ENCODE data around the gene CSRP3. TPM values are rescaled to one million over a fixed set of nuclear protein-coding genes. Genes with fewer than 3 reads are reported as not detected.

The CSRP3 gene
- 100 to 1,000 TPM; 323 to 912 (median 645) TPM for polyA plus RNA-seq (ENCODE audit: insufficient read length in 10 of 10)
- long read RNA-seq, donor 1, transcript CSRP3-201 (6 exons, 971 nt) = major isoform, 343 of 501 reads
- long read RNA-seq, donor 1, transcript CSRP3-204 (4 exons, 890 nt) = minor isoform, 8 of 501 reads
- long read RNA-seq, donor 1, partial matches to known transcripts = 143 of 501 reads
- long read RNA-seq, donor 1, other reads (novel, unspliced or antisense) = 5 of 501 reads
- long read RNA-seq, donor 2, transcript CSRP3-204 (4 exons, 890 nt) = minor isoform, 8 of 475 reads
- long read RNA-seq, donor 2, transcript CSRP3-206 (5 exons, 735 nt) = minor isoform, 7 of 475 reads
- long read RNA-seq, donor 2, transcript CSRP3-201 (6 exons, 971 nt) = major isoform, 302 of 475 reads
- long read RNA-seq, donor 2, partial matches to known transcripts = 146 of 475 reads
- long read RNA-seq, donor 2, other reads (novel, unspliced or antisense) = 11 of 475 reads
- long read RNA-seq, donor 3 = 0 reads
- long read RNA-seq, donor 4, transcript CSRP3-201 (6 exons, 971 nt) = major isoform, 173 of 278 reads
- long read RNA-seq, donor 4, partial matches to known transcripts = 90 of 278 reads
- long read RNA-seq, donor 4, other reads (novel, unspliced or antisense) = 10 of 278 reads
- long read RNA-seq, donor 5, transcript CSRP3-204 (4 exons, 890 nt) = minor isoform, 8 of 433 reads
- long read RNA-seq, donor 5, transcript CSRP3-201 (6 exons, 971 nt) = major isoform, 282 of 433 reads
- long read RNA-seq, donor 5, transcript CSRP3-206 (5 exons, 735 nt) = minor isoform, 10 of 433 reads
- long read RNA-seq, donor 5, partial matches to known transcripts = 132 of 433 reads
- long read RNA-seq, donor 5, other reads (novel, unspliced or antisense) = 0 of 433 reads
- long read RNA-seq, donor 6, transcript CSRP3-206 (5 exons, 735 nt) = minor isoform, 7 of 587 reads
- long read RNA-seq, donor 6, transcript CSRP3-201 (6 exons, 971 nt) = major isoform, 339 of 587 reads
- long read RNA-seq, donor 6, transcript CSRP3-204 (4 exons, 890 nt) = minor isoform, 6 of 587 reads
- long read RNA-seq, donor 6, partial matches to known transcripts = 219 of 587 reads
- long read RNA-seq, donor 6, other reads (novel, unspliced or antisense) = 16 of 587 reads
- long read RNA-seq, donor 7, transcript CSRP3-201 (6 exons, 971 nt) = major isoform, 98 of 179 reads
- long read RNA-seq, donor 7, partial matches to known transcripts = 78 of 179 reads
- long read RNA-seq, donor 7, other reads (novel, unspliced or antisense) = 0 of 179 reads
- long read RNA-seq, donor 8, transcript CSRP3-201 (6 exons, 971 nt) = major isoform, 87 of 139 reads
- long read RNA-seq, donor 8, partial matches to known transcripts = 47 of 139 reads
- long read RNA-seq, donor 8, other reads (novel, unspliced or antisense) = 0 of 139 reads
- long read RNA-seq, donor 9, transcript CSRP3-201 (6 exons, 971 nt) = major isoform, 34 of 47 reads
- long read RNA-seq, donor 9, partial matches to known transcripts = 11 of 47 reads
- long read RNA-seq, donor 9, other reads (novel, unspliced or antisense) = 0 of 47 reads

- peak; percentile 23 to 59 (median 47) for DNase-seq
Measured at GRCh38 chr11:19201737-19202605, at the start of gene CSRP3. TSS of gene CSRP3 (minus strand) at chr11:19201983. CDS start at chr11:19192448, 9,535 bp downstream.

DNA sequence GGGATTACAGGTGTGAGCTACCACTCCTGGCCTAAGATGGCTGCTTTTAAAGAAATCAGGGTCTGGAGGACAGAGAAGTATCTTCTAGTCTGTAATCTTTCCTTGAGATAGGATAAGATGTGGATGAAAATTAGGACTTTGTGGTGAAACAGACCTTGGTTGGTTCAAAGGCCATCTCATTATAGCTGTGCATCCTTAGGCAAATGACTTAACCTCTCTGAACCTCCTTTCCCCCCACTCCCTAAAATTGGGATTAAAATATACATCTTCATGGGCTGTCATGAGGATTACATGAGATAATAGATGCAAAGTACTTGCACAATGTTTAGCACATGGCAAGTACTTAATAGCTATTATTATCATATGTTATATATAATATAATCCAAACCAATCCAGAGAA is 49.8 kb upstream of the CSRP3 start:
- no peak for DNase-seq

DNA sequence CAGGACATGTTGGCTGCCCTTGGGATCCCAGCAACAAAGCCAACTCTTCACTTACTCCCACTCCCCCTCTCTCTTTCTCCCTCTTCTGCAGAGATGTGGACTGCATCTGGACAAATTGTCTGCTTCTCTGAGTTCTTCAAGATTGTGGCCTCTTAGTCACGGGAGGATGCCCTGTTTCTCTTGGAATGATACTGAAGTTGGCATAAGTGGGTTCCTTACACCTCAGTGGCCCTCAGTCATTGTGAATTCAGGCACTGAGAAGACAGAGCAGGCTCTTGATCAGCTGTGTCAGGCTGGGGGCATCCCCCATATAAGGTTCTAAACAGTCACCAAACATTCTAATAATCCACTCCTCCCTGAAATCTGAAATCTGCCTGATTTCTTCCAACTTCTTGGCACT is 45.0 kb upstream of the CSRP3 start:
- no peak for DNase-seq

DNA sequence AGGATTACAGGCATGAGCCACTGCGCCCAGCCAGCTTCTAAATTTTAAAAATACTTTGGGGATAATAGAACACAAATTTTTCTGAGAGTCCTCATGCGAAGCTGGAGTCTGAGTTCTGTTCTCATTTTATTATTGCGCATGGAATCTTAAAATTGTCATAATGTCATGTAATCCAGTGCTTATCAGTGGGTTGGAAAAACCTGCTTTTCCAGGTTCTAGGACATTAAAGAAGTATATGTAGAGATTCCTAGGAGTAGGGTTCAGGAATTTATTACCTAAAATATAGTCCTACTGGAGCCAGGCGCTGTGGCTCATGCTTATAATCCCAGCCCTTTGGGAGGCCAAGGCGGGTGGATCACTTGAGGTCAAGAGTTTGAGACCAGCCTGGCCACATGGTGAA is 43.6 kb upstream of the CSRP3 start:
- no peak for DNase-seq

- no peak for DNase-seq
Measured at GRCh38 chr11:19244621-19245020, 42.8 kb upstream of the CSRP3 start.

DNA sequence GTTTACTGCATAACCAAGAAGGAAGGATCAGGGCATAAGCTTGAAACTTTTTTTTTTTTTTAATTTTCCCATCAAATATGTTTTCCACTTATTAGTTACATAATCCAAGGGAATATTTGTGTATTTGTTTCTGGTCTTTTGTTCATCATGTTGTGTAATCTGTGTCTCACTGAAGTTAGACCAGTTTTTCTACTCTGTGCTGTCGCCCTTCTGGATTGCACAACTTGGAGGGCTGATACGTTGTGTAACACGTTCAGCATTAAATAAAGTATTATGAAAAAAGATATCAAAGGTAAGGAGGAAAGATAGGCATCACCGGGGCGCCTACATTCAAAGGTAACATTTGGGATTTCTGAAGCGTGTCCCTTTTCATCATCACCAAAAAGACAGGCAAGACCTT is 42.3 kb upstream of the CSRP3 start:
- DNase-seq = no peak

GRCh38 chr11:19243613-19244012 is 41.8 kb upstream of the CSRP3 start:
- DNase-seq = no peak

DNA sequence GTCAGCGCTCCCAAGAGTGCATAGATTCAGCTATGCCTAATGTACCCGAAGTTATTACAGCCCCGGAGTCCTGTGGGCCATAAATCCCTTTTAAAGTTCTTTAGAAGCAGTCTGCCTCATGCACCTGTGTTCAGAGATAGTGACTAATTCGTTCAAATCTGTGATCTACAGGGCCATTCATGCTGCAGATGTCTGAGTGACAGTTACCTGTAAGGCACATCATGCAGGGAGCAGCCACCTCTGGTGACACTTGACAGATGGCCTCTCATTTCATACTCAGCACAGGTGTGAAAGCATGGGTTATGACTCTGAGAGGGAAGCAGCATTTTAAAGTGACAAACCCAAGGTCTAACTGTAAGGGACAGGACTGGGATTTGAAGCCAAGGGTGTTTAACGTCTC is 41.4 kb upstream of the CSRP3 start:
- DNase-seq = no peak

GRCh38 chr11:19242179-19242932 is 40.6 kb upstream of the CSRP3 start:
- DNase-seq = peak in 1 of 3 donors; percentile 32

DNA sequence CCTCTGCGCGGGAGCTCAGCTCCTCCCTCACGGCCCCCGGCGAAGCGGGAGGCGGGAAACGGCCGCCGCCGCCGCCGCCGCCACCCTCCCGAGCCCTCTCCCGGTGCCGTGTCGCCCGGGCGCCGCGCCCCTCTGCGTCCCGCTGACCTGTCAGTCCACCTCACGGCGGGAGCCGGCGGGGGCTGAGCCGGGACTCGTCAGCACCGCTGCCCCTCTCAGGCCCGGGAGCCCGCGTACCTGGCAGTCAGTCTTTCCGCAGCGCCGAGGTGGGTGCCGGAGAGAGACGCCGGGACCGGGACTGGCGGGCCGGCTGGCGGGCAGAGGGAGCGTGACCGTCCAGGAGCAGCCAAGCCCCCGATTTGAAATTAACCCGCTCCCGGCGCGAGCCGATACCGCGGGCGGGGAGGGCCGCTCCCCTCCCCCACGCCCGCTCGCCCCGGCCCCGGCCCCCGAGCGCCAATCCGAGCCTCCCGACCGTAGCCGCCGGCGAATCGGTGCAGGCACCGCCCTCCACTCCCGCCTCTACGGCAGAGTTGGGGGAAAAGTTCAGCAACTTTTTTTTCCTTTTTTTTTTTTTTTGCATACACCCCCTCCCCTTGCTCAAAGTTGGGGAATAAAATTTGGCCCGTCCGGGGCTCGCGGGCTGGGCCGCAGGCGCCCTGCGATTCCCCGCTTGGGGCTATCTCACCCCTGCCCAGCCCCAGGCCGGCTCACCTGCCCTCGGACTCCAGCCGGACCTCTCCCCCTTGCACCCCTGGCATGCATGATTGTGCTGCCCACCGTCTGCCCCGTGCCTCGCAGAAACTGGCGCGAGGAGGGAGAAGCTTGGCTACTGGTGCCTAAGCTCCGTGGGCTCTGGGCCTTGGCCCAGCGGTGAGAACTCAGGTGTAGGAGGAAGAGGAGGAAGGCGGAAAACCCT is 39.7 kb upstream of the CSRP3 start:
- peak in 1 of 3 donors; percentile 59 for DNase-seq

GRCh38 chr11:19240420-19241259 is 38.9 kb upstream of the CSRP3 start, which contains the start of gene E2F8:
TSS of gene E2F8 (minus strand) at chr11:19240945. CDS start at chr11:19240121, 824 bp downstream.
- peak; percentile 95 to 98 (median 96) for DNase-seq

DNA sequence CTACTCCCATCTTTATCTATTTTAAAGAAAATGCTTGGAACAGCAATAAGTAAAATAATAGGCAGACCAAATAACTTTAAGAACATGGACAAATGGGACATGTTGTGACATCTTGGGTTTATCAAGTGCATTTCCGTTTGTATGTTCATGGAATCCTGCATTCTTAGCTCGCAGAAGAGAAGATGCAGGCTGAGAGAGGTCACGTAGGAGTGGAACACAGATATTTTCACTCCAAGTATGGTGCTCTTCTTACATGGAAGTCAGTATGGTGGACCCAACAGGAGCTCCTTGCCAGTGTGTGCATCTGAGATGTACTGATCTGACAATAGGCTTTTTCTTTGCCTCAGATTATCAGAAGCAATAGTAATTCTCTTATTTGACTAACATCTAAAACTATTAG is 37.3 kb upstream of the CSRP3 start:
- no peak for DNase-seq

GRCh38 chr11:19237813-19238212 is 36.0 kb upstream of the CSRP3 start:
- peak in 1 of 3 donors; percentile 31 for DNase-seq

DNA sequence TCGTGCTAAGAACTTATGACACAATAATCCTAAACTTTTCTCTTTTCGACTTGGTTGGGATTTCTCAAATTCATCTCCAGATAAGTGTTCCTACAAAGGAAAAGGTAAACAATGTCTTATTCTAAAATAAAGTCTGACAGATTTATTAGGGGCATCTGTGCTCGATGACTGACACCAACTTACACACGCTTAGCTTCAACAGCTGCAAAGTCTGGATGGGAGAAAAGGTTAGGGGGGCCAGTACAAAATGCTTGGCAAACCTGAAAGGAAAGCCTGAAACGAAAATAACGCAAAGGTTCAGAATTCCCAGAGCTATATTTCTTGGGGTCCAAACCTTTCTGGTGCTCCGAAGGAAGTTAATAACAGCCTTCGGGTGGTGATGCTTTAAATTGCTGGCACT is 35.6 kb upstream of the CSRP3 start:
- DNase-seq = peak in 1 of 3 donors; percentile 45

DNA sequence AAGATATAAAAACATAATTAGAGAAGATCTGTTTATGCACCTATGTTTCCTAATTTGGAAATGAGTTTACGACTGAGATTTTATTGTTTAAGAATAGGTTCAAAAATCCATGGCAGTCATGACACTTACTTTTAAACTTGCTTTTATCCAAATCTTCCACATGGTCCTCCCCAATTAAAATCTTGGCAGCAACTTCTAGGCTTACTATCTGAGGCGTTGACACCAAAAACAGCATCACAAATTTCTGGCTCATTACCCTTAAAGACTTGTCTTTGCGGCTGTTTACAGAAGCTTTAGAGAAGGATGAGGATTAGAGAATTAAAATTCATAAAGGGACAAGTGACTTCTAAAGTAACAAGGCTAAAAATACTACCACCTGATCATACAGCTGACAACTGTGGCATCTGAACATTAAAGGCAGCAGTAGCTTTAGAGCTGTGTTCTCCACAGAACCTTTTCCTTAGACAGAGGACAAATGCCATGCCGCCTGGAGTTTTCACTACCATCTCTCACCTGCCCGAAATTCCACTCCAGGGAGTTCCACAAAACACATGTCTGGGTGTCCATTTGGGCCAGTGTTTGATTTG is 32.5 kb upstream of the CSRP3 start:
- peak in 1 of 3 donors; percentile 39 for DNase-seq

GRCh38 chr11:19232910-19233503 is 31.2 kb upstream of the CSRP3 start:
- peak in 1 of 3 donors; percentile 57 for DNase-seq

Data from muscle of back (tissue), 13 donors.